Neural cell (in vitro differentiated cells): Measurements from ENCODE around the gene SPOCD1.

Experiments used
- EP300 ChIP-seq: fragments of 450-650 bp; conservative IDR thresholded peaks from 2 replicates; pipeline ENCODE4 v1.6.1; 2014; ENCODE audit warnings: antibody characterized with exemption, mild to moderate bottlenecking, moderate library complexity; ENCODE audit not compliant: poor library complexity, severe bottlenecking
- EZH2 ChIP-seq: fragments of 200-600, 300-800 bp; shearing (Covaris generic), sonication (generic); IDR thresholded peaks from 2 replicates; pipeline ENCODE4 v1.6.1; 2014; ENCODE audit warnings: antibody characterized with exemption, low read length, borderline replicate concordance, mild to moderate bottlenecking; ENCODE audit not compliant: insufficient read depth, poor library complexity, severe bottlenecking
- POLR2AphosphoS5 ChIP-seq: IDR thresholded peaks from 2 replicates; pipeline ENCODE4 v1.6.1; 2012
- RAD21 ChIP-seq: fragments of 450-650 bp; conservative IDR thresholded peaks from 2 replicates; pipeline ENCODE4 v1.6.1; 2014; ENCODE audit warnings: antibody characterized with exemption, mild to moderate bottlenecking, moderate library complexity
- SMC3 ChIP-seq: fragments of 450-650 bp; conservative IDR thresholded peaks from 2 replicates; pipeline ENCODE4 v1.6.1; 2014; ENCODE audit warnings: antibody characterized with exemption, mild to moderate bottlenecking, moderate library complexity; ENCODE audit not compliant: poor library complexity
- TAF1 ChIP-seq: IDR thresholded peaks from 2 replicates; pipeline ENCODE4 v1.6.1; 2012; ENCODE audit warnings: low read depth
- TF ChIP-seq, protein P1 (sequence below): fragments of 450-650 bp; IDR thresholded peaks from 2 replicates; pipeline ENCODE4 v1.5.1; 2014; ENCODE audit warnings: antibody characterized with exemption, mild to moderate bottlenecking, moderate library complexity; ENCODE audit not compliant: poor library complexity, severe bottlenecking
- TF ChIP-seq, protein P2 (sequence below): IDR thresholded peaks from 2 replicates; pipeline ENCODE4 v1.6.1; 2012; ENCODE audit warnings: borderline replicate concordance

- TF ChIP-seq, protein P1, sequence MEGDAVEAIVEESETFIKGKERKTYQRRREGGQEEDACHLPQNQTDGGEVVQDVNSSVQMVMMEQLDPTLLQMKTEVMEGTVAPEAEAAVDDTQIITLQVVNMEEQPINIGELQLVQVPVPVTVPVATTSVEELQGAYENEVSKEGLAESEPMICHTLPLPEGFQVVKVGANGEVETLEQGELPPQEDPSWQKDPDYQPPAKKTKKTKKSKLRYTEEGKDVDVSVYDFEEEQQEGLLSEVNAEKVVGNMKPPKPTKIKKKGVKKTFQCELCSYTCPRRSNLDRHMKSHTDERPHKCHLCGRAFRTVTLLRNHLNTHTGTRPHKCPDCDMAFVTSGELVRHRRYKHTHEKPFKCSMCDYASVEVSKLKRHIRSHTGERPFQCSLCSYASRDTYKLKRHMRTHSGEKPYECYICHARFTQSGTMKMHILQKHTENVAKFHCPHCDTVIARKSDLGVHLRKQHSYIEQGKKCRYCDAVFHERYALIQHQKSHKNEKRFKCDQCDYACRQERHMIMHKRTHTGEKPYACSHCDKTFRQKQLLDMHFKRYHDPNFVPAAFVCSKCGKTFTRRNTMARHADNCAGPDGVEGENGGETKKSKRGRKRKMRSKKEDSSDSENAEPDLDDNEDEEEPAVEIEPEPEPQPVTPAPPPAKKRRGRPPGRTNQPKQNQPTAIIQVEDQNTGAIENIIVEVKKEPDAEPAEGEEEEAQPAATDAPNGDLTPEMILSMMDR: no peak
- TF ChIP-seq EP300: no peak
- TF ChIP-seq, protein P2, sequence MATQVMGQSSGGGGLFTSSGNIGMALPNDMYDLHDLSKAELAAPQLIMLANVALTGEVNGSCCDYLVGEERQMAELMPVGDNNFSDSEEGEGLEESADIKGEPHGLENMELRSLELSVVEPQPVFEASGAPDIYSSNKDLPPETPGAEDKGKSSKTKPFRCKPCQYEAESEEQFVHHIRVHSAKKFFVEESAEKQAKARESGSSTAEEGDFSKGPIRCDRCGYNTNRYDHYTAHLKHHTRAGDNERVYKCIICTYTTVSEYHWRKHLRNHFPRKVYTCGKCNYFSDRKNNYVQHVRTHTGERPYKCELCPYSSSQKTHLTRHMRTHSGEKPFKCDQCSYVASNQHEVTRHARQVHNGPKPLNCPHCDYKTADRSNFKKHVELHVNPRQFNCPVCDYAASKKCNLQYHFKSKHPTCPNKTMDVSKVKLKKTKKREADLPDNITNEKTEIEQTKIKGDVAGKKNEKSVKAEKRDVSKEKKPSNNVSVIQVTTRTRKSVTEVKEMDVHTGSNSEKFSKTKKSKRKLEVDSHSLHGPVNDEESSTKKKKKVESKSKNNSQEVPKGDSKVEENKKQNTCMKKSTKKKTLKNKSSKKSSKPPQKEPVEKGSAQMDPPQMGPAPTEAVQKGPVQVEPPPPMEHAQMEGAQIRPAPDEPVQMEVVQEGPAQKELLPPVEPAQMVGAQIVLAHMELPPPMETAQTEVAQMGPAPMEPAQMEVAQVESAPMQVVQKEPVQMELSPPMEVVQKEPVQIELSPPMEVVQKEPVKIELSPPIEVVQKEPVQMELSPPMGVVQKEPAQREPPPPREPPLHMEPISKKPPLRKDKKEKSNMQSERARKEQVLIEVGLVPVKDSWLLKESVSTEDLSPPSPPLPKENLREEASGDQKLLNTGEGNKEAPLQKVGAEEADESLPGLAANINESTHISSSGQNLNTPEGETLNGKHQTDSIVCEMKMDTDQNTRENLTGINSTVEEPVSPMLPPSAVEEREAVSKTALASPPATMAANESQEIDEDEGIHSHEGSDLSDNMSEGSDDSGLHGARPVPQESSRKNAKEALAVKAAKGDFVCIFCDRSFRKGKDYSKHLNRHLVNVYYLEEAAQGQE: no peak
- TF ChIP-seq EZH2: no peak
- no peak for TF ChIP-seq RAD21
- no peak for TF ChIP-seq TAF1
- no peak for TF ChIP-seq POLR2AphosphoS5
- TF ChIP-seq SMC3: no peak
These were observed 39.4 kb upstream of the SPOCD1 start for GRCh38 chr1:31855038-31855845.
